CD8-positive, alpha-beta memory T cell (primary cell): Measurements from ENCODE around the gene HOXC5. TPM values are rescaled to one million over a fixed set of nuclear protein-coding genes. Genes with fewer than 3 reads are reported as not detected.

Experiments used
- CTCF ChIA-PET: fragments of 350-600 bp; sonication (Branson Sonifier 250); formaldehyde crosslinking; loops from one replicate; lab custom pipeline; 2021; ENCODE audit warnings: antibody characterized with exemption; lab: Charles Lee
- POLR2A ChIA-PET: fragments of 350-600 bp; sonication (Branson Sonifier 250); formaldehyde crosslinking; loops from one replicate; lab custom pipeline; 2021; ENCODE audit warnings: antibody characterized with exemption; lab: Charles Lee
- DNase-seq, 5 donors: peaks; one replicate each; pipeline versions ENCODE4 v3.0.0 to v3.0.0-alpha.2; 2020 to 2022; ENCODE audit warnings: mixed read lengths in 1 of 5
- H3K27ac ChIP-seq: one replicate; pipeline ENCODE4 v1.7.0; 2013; ENCODE audit warnings: low read depth, mild to moderate bottlenecking, low read length, moderate library complexity
- H3K27me3 ChIP-seq: 2 replicates; pipeline ENCODE4 v1.7.0; 2013; ENCODE audit warnings: low read length, mild to moderate bottlenecking; ENCODE audit not compliant: insufficient read depth, poor library complexity, severe bottlenecking
- H3K36me3 ChIP-seq: 2 replicates; pipeline ENCODE4 v1.7.0; 2013; ENCODE audit warnings: mild to moderate bottlenecking, low read length, moderate library complexity; ENCODE audit not compliant: insufficient read depth
- H3K4me1 ChIP-seq: 2 replicates; pipeline ENCODE4 v1.7.0; 2013; ENCODE audit warnings: mild to moderate bottlenecking, low read length, moderate library complexity; ENCODE audit not compliant: insufficient read depth
- H3K4me3 ChIP-seq: 2 replicates; pipeline ENCODE4 v1.7.0; 2013; ENCODE audit warnings: mild to moderate bottlenecking, low read length
- H3K9me3 ChIP-seq: 2 replicates; pipeline ENCODE4 v1.7.0; 2013; ENCODE audit warnings: mild to moderate bottlenecking, low read length
- H3K27ac Mint-ChIP-seq, 8 donors: one replicate each; pipeline ENCODE4 v1.8.0; 2020 to 2021; ENCODE audit warnings: mixed read lengths in 8 of 8, mild to moderate bottlenecking in 6 of 8, inconsistent platforms in 3 of 8, moderate library complexity in 3 of 8
- H3K27me3 Mint-ChIP-seq, 2 donors: one replicate each; pipeline ENCODE4 v1.8.0; 2020 to 2021; ENCODE audit warnings: mixed read lengths in 2 of 2, mild to moderate bottlenecking in 1 of 2, moderate library complexity in 1 of 2
- H3K36me3 Mint-ChIP-seq, 3 donors: one replicate each; pipeline ENCODE4 v1.8.0; 2020 to 2021; ENCODE audit warnings: mixed read lengths in 3 of 3, inconsistent platforms in 1 of 3, mild to moderate bottlenecking in 1 of 3
- H3K4me1 Mint-ChIP-seq, 3 donors: one replicate each; pipeline ENCODE4 v1.8.0; 2020 to 2021; ENCODE audit warnings: mixed read lengths in 3 of 3, inconsistent platforms in 1 of 3, mild to moderate bottlenecking in 1 of 3
- H3K4me3 Mint-ChIP-seq, 7 donors: one replicate each; pipeline ENCODE4 v1.8.0; 2020 to 2021; ENCODE audit warnings: mixed read lengths in 7 of 7, mild to moderate bottlenecking in 6 of 7, moderate library complexity in 4 of 7, inconsistent platforms in 2 of 7
- H3K9me3 Mint-ChIP-seq, 5 donors: one replicate each; pipeline ENCODE4 v1.8.0; 2020 to 2022; ENCODE audit warnings: mixed read lengths in 5 of 5, mild to moderate bottlenecking in 3 of 5, moderate library complexity in 2 of 5, inconsistent platforms in 1 of 5
- polyA plus RNA-seq: library from polyadenylated mRNA; unstranded; fragments of 300-500 nt; fragmentation: Illumina TruSeq; gene quantifications from one replicate; pipeline ENCODE4 v1.2.3, GENCODE V29; 2021
- total RNA-seq, 2 experiments: library from RNA; stranded (reverse); gene quantifications; one replicate each; pipeline ENCODE4 v1.2.3, GENCODE V29; 2021

Gene HOXC5
- total and polyA plus RNA-seq, 3 experiments from 2014 or later: not detected

DNA sequence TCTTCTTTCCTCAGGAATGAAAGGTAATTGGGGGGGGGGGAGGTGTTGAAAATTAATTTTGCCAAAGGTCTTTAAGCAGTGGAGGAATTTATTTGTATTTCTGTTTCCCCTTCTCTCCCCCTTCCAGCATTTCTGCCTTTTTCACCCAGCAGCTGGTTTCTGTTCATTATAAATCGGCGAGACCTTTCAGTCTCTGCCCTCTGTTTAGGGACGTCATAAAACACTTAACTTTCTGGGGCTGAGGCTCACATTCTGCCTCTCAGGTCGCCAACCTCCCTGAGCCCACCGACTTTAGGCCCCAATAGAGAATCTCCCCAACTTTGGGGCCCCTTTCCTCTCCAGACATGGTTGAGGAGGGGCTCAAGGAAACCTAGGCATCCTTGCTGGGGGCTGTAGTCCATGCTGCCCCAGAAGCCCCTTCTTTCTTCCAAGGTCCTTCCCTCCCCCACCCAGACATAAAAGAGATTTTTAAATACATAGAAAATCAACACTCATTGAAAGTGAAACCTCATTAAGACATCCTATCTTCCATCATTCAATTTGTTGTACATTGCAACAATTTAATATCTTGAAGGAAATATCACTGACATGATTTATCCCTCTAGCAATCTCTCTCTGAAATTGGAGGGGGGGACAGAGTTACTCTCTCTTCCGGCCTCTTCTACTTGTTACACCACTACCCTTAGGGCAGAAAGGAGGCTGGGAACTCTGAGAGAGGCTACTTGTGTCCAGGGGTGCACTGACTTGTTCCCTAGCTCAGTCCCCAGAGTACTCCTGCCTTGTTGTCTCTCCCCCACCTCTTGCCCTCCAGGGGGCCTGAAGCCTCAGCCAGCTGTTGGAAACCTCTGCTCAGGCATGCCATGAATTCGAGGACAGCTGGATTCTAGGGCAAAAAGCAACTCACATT is 7.1 kb upstream of the HOXC5 start:
- H3K27ac Mint-ChIP-seq: peak overlapping the region in 1 of 8 donors; percentile 33
- peaks cover 13 to 14% (median 13%) of the 10 kb centered on the region in 3 donors for H3K4me1 Mint-ChIP-seq
- H3K9me3 Mint-ChIP-seq: no peaks in the 10 kb centered on the region
- Histone ChIP-seq H3K27me3 (peaks cover 70% of the 10 kb centered on the region), H3K4me3 (no peak overlapping the region), H3K36me3 (no peaks in the 10 kb centered on the region), H3K4me1 (peaks cover 5% of the 10 kb centered on the region), H3K27ac (no peak overlapping the region), H3K9me3 (no peaks in the 10 kb centered on the region)
- no peak for DNase-seq
- ChIA-PET POLR2A (no interaction called here), CTCF (interaction anchor here (0.6 to 1.7 kb wide), 4 partner anchors 20 to 177 kb away, joined by 3 to 4 read pairs (median 3); partner anchors contain the start of gene HOXC9)
- no peaks in the 10 kb centered on the region for H3K36me3 Mint-ChIP-seq
- H3K4me3 Mint-ChIP-seq: no peak overlapping the region
- H3K27me3 Mint-ChIP-seq: peaks cover 55 to 94% of the 10 kb centered on the region in 2 donors

DNA sequence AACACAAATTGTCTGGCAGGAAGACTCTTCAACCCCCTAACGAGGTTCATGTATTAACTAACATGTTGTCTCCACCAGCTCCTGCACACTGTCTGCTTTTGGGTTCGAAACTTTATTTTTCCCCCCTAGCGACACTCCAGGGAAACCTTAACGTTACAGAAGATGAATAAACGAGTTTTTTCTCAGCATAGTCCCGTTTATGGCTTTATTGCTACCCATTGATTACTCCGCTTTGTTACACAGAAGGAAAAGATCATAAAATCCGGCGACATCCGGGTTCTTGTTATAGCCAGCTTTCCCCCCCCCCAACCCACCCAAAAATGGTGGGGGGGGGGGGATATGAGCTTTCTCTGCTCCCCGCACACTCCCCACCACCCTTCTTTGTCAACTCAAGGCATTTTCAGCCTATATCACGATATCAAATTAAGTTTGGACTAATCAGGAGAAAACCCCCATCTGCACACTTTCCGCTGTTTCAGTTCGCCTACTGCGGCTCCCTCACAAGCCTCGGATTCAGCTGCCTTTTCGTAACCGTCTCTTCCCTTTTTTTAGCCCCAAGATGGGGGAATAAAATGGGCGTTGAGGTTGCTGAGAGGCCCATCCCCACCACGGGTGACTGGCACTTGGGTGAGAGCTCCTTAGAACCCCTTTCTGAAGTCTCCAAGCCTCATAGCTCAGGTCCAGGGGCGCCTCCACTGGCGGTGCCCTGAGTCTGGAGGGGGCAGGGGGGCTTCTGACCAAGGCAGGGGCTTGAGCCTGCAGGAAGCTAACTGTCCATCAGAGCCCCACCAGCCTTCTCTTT is 6.0 kb upstream of the HOXC5 start:
- Mint-ChIP-seq H3K9me3 (no peaks in the 10 kb centered on the region), H3K4me3 (no peak overlapping the region), H3K36me3 (no peaks in the 10 kb centered on the region), H3K4me1 (peaks cover 13 to 14% (median 14%) of the 10 kb centered on the region in 3 donors), H3K27me3 (peaks cover 56 to 91% of the 10 kb centered on the region in 2 donors), H3K27ac (no peak overlapping the region)
- no peaks in the 10 kb centered on the region for H3K9me3 ChIP-seq
- DNase-seq: no peak
- ChIA-PET POLR2A (no interaction called here), CTCF (interaction anchor here (0.6 to 2.6 kb wide), 3 partner anchors 21 to 174 kb away, joined by 3 to 12 read pairs (median 3); partner anchors contain the start of gene HOXC9)
- H3K27ac ChIP-seq: no peak overlapping the region
- no peaks in the 10 kb centered on the region for H3K36me3 ChIP-seq
- peaks cover 5% of the 10 kb centered on the region for H3K4me1 ChIP-seq
- H3K27me3 ChIP-seq: peaks cover 74% of the 10 kb centered on the region
- no peak overlapping the region for H3K4me3 ChIP-seq

DNA sequence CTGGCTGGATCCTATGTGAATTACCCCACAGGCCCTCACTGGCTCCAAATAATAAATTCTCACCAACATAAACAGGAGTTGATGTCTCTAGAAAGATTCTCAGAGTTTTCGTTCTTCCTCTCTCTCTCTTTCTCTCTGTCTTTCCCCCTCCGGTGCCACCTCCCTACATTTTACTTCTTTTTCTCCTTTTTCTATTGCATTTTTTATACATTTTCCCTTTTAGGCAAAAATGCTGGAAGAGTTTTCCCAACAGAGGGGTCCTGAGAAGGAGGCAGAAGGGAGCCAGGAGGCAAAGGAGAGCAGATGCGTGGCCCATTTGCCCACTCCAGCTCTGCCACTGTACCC is 5.4 kb upstream of the HOXC5 start:
- no peak for DNase-seq
- H3K4me1 ChIP-seq: peaks cover 7% of the 10 kb centered on the region
- POLR2A ChIA-PET: no interaction called here
- H3K27me3 Mint-ChIP-seq: peaks cover 60 to 91% of the 10 kb centered on the region in 2 donors
- H3K9me3 ChIP-seq: no peaks in the 10 kb centered on the region
- H3K36me3 ChIP-seq: no peaks in the 10 kb centered on the region
- no peak overlapping the region for H3K27ac Mint-ChIP-seq
- H3K9me3 Mint-ChIP-seq: peaks cover 0 to under 1% (median 0%) of the 10 kb centered on the region in 5 donors
- H3K4me1 Mint-ChIP-seq: peaks cover 13 to 17% (median 14%) of the 10 kb centered on the region in 3 donors
- H3K4me3 Mint-ChIP-seq: no peak overlapping the region
- H3K36me3 Mint-ChIP-seq: no peaks in the 10 kb centered on the region
- CTCF ChIA-PET: interaction anchor here (1.0 to 2.6 kb wide), 3 partner anchors 21 to 187 kb away, joined by 3 to 12 read pairs (median 3); no protein-coding TSS in a partner anchor
- H3K27ac ChIP-seq: no peak overlapping the region
- peaks cover 74% of the 10 kb centered on the region for H3K27me3 ChIP-seq
- no peak overlapping the region for H3K4me3 ChIP-seq

DNA sequence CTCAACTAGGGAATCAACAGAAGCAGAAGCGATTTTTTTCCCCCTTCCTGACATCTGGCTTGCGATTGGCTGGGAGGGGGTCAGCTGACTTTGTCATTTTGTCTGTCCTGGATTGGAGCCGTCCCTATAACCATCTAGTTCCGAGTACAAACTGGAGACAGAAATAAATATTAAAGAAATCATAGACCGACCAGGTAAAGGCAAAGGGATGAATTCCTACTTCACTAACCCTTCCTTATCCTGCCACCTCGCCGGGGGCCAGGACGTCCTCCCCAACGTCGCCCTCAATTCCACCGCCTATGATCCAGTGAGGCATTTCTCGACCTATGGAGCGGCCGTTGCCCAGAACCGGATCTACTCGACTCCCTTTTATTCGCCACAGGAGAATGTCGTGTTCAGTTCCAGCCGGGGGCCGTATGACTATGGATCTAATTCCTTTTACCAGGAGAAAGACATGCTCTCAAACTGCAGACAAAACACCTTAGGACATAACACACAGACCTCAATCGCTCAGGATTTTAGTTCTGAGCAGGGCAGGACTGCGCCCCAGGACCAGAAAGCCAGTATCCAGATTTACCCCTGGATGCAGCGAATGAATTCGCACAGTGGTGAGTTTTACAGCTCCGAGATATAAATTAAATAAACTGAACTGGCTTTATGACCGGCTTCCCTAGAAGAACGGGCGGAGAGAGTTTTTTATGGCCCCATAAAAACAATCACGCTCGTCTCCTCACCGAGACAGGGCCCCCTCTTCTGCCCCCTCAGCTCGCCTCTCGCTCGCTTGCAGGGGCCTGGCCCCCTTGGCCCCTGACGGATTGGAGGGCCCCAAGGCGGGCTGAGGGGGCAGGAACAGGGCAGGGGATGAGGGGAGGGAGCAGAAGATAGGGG is 4.3 kb upstream of the HOXC5 start, which contains the start of gene HOXC6:
Gene HOXC6 (plus strand): TSS at position 127 of the 888 bp plus-strand sequence. CDS start 82 bp downstream, at position 209.
- H3K9me3 ChIP-seq: no peaks in the 10 kb centered on the region
- H3K9me3 Mint-ChIP-seq: peaks cover 0 to 8% (median 2%) of the 10 kb centered on the region in 5 donors
- H3K4me3 ChIP-seq: no peak within 1 kb of the TSS
- H3K27me3 ChIP-seq: peaks cover 78% of the 10 kb centered on the region
- peaks cover 21 to 29% (median 22%) of the 10 kb centered on the region in 3 donors for H3K4me1 Mint-ChIP-seq
- peaks cover 19% of the 10 kb centered on the region for H3K4me1 ChIP-seq
- no peak for DNase-seq
- H3K36me3 ChIP-seq: no peaks in the 10 kb centered on the region
- no peak within 1 kb of the TSS for H3K27ac ChIP-seq
- CTCF ChIA-PET: interaction anchor here (0.9 to 2.6 kb wide), 3 partner anchors 96 to 186 kb away, joined by 3 to 12 read pairs (median 3); no protein-coding TSS in a partner anchor
- peak within 1 kb of the TSS in 2 of 7 donors; percentile 20 to 35 for H3K4me3 Mint-ChIP-seq
- H3K27ac Mint-ChIP-seq: peak within 1 kb of the TSS in 1 of 8 donors; percentile 3
- H3K36me3 Mint-ChIP-seq: no peaks in the 10 kb centered on the region
- H3K27me3 Mint-ChIP-seq: peaks cover 63 to 89% of the 10 kb centered on the region in 2 donors
- POLR2A ChIA-PET: no interaction called here

DNA sequence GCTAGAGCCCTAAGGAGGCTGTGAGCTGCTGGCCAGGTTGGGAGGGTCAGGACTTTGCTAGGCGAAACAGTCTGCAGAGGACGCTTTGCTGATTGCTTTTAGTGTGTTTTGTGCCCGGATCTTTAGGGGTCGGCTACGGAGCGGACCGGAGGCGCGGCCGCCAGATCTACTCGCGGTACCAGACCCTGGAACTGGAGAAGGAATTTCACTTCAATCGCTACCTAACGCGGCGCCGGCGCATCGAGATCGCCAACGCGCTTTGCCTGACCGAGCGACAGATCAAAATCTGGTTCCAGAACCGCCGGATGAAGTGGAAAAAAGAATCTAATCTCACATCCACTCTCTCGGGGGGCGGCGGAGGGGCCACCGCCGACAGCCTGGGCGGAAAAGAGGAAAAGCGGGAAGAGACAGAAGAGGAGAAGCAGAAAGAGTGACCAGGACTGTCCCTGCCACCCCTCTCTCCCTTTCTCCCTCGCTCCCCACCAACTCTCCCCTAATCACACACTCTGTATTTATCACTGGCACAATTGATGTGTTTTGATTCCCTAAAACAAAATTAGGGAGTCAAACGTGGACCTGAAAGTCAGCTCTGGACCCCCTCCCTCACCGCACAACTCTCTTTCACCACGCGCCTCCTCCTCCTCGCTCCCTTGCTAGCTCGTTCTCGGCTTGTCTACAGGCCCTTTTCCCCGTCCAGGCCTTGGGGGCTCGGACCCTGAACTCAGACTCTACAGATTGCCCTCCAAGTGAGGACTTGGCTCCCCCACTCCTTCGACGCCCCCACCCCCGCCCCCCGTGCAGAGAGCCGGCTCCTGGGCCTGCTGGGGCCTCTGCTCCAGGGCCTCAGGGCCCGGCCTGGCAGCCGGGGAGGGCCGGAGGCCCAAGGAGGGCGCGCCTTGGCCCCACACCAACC is 3.1 kb upstream of the HOXC5 start:
- no peak for DNase-seq
- Histone ChIP-seq H3K36me3 (no peaks in the 10 kb centered on the region), H3K27me3 (peaks cover 78% of the 10 kb centered on the region), H3K27ac (no peak overlapping the region), H3K4me1 (peaks cover 20% of the 10 kb centered on the region), H3K9me3 (no peaks in the 10 kb centered on the region), H3K4me3 (no peak overlapping the region)
- peaks cover 67 to 84% of the 10 kb centered on the region in 2 donors for H3K27me3 Mint-ChIP-seq
- peaks cover 0 to 8% (median 2%) of the 10 kb centered on the region in 5 donors for H3K9me3 Mint-ChIP-seq
- H3K36me3 Mint-ChIP-seq: no peaks in the 10 kb centered on the region
- H3K4me3 Mint-ChIP-seq: peak overlapping the region in 3 of 7 donors; percentile 3 to 59 (median 20)
- peak overlapping the region in 2 of 8 donors; percentile 35 to 69 for H3K27ac Mint-ChIP-seq
- ChIA-PET CTCF (interaction anchor here (3.8 to 6.1 kb wide), 2 partner anchors 161 to 171 kb away, joined by 56 to 73 read pairs; partner anchors contain the start of gene SMUG1), POLR2A (no interaction called here)
- peaks cover 26 to 36% (median 29%) of the 10 kb centered on the region in 3 donors for H3K4me1 Mint-ChIP-seq

DNA sequence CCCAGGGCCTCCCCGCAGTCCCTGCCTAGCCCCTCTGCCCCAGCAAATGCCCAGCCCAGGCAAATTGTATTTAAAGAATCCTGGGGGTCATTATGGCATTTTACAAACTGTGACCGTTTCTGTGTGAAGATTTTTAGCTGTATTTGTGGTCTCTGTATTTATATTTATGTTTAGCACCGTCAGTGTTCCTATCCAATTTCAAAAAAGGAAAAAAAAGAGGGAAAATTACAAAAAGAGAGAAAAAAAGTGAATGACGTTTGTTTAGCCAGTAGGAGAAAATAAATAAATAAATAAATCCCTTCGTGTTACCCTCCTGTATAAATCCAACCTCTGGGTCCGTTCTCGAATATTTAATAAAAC is 2.4 kb upstream of the HOXC5 start:
- H3K4me1 ChIP-seq: peaks cover 20% of the 10 kb centered on the region
- Mint-ChIP-seq H3K27me3 (peaks cover 69 to 84% of the 10 kb centered on the region in 2 donors), H3K27ac (peak overlapping the region in 2 of 8 donors; percentile 6 to 53), H3K4me1 (peaks cover 29 to 40% (median 29%) of the 10 kb centered on the region in 3 donors), H3K9me3 (peaks cover 0 to 8% (median 2%) of the 10 kb centered on the region in 5 donors), H3K36me3 (no peaks in the 10 kb centered on the region), H3K4me3 (no peak overlapping the region)
- peaks cover 81% of the 10 kb centered on the region for H3K27me3 ChIP-seq
- H3K27ac ChIP-seq: no peak overlapping the region
- ChIA-PET POLR2A (no interaction called here), CTCF (interaction anchor here (0.6 to 6.1 kb wide), 3 partner anchors 160 to 222 kb away, joined by 3 to 73 read pairs (median 56); partner anchors contain the start of gene SMUG1)
- H3K9me3 ChIP-seq: no peaks in the 10 kb centered on the region
- DNase-seq: no peak
- H3K36me3 ChIP-seq: no peaks in the 10 kb centered on the region
- H3K4me3 ChIP-seq: no peak overlapping the region
